ENCODE results near the gene SLC25A38. TPM values are rescaled to one million over a fixed set of nuclear protein-coding genes. Genes with fewer than 3 reads are reported as not detected.

SLC25A38 gene
- 37.8 to 46.5 TPM (median 39.3 TPM) in 5 replicates for total RNA-seq (2022; extraction: Qiagen RNA extraction)

GRCh38 chr3:39383045-39383880 lies at the start of gene SLC25A38:
SLC25A38 (plus strand) TSS chr3:39383370; CDS start chr3:39383725, 355 bp downstream.

GRCh38 chr3:39406368-39407258 lies 23.4 kb downstream of the SLC25A38 start, which contains the start of gene RPSA:
RPSA (plus strand) TSS chr3:39406720; CDS start chr3:39407654, 934 bp downstream.

Other genes with a start within 250 kb of the SLC25A38 start
- gene CSRNP1, start 229.8 kb upstream of the SLC25A38 start, total RNA-seq (2022; extraction: Qiagen RNA extraction) = 14.2 to 24.6 TPM (median 18.0 TPM) in 5 replicates
- gene XIRP1, start 190.8 kb upstream of the SLC25A38 start, total RNA-seq (2022; extraction: Qiagen RNA extraction) = 0.02 to 0.07 TPM (median 0.04 TPM) in 5 replicates
- 0.05 to 0.12 TPM (median 0.05 TPM) in 3 of 5 replicates, not detected in the others for gene CX3CR1, start 103.3 kb upstream of the SLC25A38 start, total RNA-seq (2022; extraction: Qiagen RNA extraction)
- not detected in 5 replicates for gene CCR8, start 53.7 kb upstream of the SLC25A38 start, total RNA-seq (2022; extraction: Qiagen RNA extraction)
- 2,621 to 2,951 TPM (median 2,688 TPM) in 5 replicates for gene RPSA, start 23.4 kb downstream of the SLC25A38 start, total RNA-seq (2022; extraction: Qiagen RNA extraction)
- 0.06 to 0.07 TPM in 2 of 5 replicates, not detected in the others for gene MOBP, start 84.3 kb downstream of the SLC25A38 start, total RNA-seq (2022; extraction: Qiagen RNA extraction)

Measured in A549 treated with CORT108297 at 1 μM for 4 hours (cell line).